Right ventricle myocardium superior (tissue), 1 donor: ENCODE results near the gene PLXNB3. TPM values are rescaled to one million over a fixed set of nuclear protein-coding genes. Genes with fewer than 3 reads are reported as not detected.
A peak's percentile ranks its signal among the peaks of the same experiment; 100 is the strongest.
"Not testable (repeated sequence)": the region's sequence is repeated elsewhere in the genome, so short reads cannot be mapped to it uniquely, and the experiment has no call there.

Source experiments
- ATAC-seq: fragments of 200-7000 bp; cut with Tn5 transposase; one replicate; pipeline ENCODE4 v1.9.1; 2020; ENCODE audit warnings: mild to moderate bottlenecking; ENCODE audit not compliant: poor library complexity
- DNase-seq: peaks from one replicate; pipeline ENCODE4 v3.0.0-alpha.2; 2020
- intact Hi-C: fragments of 100-400 bp; cut with DNase I; formaldehyde crosslinking; loops from one replicate; pipeline ENCODE4 v1.11.2; 2022
- long read RNA-seq: library from polyadenylated mRNA; unstranded; transcript quantifications from one replicate; pipeline ENCODE4 v2.0.0, GENCODE V29; 2021
- total RNA-seq: library from RNA; stranded (reverse); fragmentation: NEBNext Ultra II Directional; extraction: Animal tissue kit (Norgen Biotek cat#: 25700); gene quantifications from one replicate; pipeline ENCODE4 v1.2.1, GENCODE V29; 2021
- donor health status: DM: no; HTN: yes; CAD: no; lungs with severe emphysema.

Gene PLXNB3
- total RNA-seq, result 1.5 TPM
- long read RNA-seq, partial matches to known transcripts, result 2 of 5 reads
- long read RNA-seq, other reads (novel, unspliced or antisense), result 3 of 5 reads

GRCh38 chrX:153763989-153764755 is at the start of gene PLXNB3:
TSS of gene PLXNB3 (plus strand) at chrX:153764249. CDS start at chrX:153765536, 1,287 bp downstream.
- intact Hi-C loops, result loop anchor here (5.0 kb wide), 1 partner anchor 188 kb away; no protein-coding TSS in a partner anchor
- ATAC-seq (peak; percentile 89), DNase-seq (peak; percentile 87)

DNA sequence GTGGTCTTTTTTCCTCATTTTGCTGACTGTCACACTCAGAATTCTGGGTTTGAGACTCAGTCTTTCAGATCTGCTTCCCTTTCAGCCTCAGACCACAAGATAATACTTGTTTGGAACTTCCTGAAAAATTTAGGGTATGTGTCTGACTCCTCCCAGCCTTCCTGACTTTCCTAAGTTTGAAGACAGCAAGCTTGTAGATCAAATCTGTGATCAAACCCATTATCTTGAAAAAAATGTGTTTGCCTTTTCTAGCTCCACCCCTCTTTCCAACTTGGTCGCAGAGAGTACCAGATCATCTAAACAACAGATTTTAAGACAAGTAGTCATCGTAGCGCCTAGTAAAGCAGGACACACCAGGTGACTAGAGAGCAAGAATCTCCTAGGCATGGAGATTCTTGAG is 49.8 kb upstream of the PLXNB3 start:
- ATAC-seq, result no peak
- intact Hi-C loops, result no loop called here
- no peak for DNase-seq

- intact Hi-C loops, result no loop called here
- no peak for DNase-seq
- ATAC-seq, result no peak
Measured at GRCh38 chrX:153717445-153717844, 46.6 kb upstream of the PLXNB3 start.

DNA sequence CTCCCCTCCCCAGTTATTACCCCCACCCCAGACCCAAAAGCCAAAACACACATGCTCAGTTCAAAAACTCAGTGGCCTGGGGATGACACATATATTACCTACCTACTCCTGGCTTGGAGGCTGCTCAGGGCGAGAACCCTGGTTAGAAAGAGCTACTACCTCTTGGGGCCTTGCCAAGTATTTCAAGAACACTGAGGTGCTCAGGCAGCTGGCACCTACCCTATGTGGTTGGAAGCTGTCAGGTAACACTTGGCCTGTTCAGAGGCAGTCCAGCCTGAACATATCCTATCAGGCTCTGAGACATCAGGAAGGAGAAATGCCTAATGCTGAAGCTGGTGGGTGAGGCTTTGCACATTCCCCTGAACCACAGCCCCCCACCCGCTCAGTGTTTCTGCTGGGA is 44.8 kb upstream of the PLXNB3 start:
- DNase-seq (no peak), ATAC-seq (no peak)
- intact Hi-C loops, result no loop called here

GRCh38 chrX:153719701-153720100 is 44.3 kb upstream of the PLXNB3 start:
- intact Hi-C loops, result no loop called here
- ATAC-seq, result no peak

DNA sequence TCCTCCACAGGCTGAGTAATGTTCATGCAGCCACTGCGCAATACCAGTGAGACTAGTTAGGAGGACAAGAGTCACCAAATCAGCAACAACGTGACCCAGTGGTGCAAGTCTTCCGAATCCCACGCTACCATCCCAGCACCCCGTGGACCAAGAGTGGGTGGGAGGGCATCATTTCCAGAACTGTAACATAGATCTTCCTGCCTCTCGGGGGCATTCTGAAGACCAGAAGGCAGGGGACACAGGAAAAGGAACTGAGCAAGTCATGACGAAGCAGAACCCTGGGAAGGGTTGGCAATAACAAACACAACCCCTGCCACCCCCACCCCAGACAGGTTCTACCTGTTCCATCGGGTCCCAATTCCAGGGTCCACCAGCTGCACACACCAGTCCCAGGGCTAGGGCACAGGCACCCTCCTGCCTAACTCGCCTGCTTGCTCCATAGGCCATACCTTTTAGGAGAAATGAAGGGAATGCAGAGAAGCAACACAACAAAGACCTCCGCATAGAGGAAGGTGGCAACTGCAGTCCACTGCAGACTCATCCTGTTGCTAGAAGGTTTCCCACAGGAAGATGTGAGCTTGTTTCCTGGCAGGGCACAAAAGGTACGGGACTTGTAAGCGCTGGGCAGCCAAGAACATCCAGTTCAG is 41.2 kb upstream of the PLXNB3 start:
- no peak for DNase-seq
- intact Hi-C loops, result no loop called here
- no peak for ATAC-seq

More at GRCh38 chrX:153719701-153720100, 44.3 kb upstream of the PLXNB3 start:
- no peak for DNase-seq

GRCh38 chrX:153723351-153724251 is 40.4 kb upstream of the PLXNB3 start:
- ATAC-seq (peak; percentile 1), DNase-seq (no peak)
- intact Hi-C loops, result no loop called here

- intact Hi-C loops, result no loop called here
- DNase-seq (peak; percentile 92), ATAC-seq (peak; percentile 86)
Measured at GRCh38 chrX:153724252-153725038, 39.6 kb upstream of the PLXNB3 start, which contains the start of the genes ABCD1 and BCAP31. TSS of gene ABCD1 (plus strand) at chrX:153724856. CDS start at chrX:153725267, 411 bp downstream. TSS of gene BCAP31 (minus strand) at chrX:153724387. CDS start at chrX:153723244, 1,143 bp downstream.

GRCh38 chrX:153725039-153725831 is 38.8 kb upstream of the PLXNB3 start:
- no peak for ATAC-seq
- intact Hi-C loops, result no loop called here
- DNase-seq, result no peak

- intact Hi-C loops, result no loop called here
- DNase-seq, result no peak
- ATAC-seq, result no peak
Measured at GRCh38 chrX:153725832-153726285, 38.2 kb upstream of the PLXNB3 start.

DNA sequence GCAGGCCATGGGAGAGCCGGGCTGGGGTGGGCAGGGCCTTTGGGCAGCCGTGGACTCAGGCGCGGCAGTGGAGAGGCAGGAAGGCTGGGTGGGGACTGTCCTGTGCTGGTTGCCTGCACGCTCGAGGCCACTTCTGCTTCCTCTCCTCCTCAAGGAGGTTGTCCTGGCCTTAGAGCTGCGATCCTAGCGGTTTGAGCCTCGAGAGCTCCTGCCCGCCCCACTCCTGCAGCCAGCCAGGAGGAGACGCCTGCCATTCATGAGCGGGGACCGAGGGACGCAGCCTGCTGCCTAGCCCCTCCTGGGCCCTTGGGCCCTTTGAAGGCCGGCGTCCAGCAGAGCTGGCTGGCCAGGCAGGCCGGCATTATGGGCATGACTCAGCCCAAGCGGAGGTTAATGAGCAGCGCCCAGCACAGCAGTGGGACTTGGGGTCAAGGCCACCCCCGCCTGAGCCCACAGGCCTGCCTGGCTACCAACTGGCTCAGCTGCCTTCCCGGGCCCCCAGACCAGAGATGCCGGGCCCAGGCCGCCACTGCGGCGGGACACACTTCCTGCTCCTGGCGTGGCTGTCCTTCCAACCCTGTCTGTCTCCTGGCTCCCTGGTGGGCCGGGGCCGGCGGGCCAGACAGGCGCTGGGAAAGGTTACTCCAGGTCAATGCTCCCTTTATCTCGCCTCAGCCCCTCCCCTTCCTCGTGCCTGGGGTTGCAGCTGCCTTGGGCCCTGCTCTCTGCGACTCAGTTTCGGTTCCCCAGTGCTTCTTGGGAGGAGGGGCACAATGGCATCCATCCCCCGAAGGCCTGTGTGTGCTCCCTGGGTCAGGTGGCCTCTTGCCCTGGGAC is 37.5 kb upstream of the PLXNB3 start:
- intact Hi-C loops, result no loop called here
- ATAC-seq (peak; percentile 26), DNase-seq (peak; percentile 79)

DNA sequence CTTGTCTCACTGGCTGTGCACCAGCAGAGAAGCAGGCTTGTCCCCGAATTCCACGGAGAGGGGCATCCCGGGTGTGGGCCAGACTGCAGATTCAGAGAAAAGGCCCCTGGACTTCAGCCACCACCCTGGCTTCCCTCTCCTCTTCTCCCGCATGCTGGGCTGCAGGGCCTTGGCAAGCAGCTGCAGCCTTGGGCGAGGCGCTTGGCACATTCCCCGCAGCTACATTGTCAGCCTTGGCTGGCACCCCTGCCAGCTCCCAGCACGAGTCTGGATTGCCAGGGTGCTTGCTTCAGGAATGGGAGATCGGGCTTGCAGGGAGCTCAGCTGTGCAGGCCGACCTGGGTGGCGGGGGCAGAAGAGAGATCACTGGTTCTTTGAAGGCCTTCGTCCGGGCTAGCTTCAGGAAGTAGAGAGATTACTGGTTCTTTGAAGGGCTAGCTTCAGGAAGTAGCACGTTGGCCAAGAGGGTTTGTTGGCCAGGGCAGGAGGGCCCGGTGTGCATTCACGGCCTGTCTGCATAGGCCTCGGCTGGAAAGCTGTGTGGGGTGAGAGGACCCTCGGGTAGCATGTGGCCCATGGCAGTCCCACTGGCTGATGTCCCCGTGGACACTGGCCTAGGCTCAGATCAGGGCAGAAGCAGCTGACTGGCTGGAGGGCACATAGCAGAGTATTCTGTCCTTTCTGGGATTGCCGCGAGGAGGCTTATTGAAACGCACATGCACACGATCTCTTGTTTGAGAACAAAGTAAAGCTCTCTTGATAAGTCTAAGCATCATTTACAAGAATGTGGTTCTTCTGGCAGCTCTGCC is 36.7 kb upstream of the PLXNB3 start:
- DNase-seq, result peak; percentile 75
- peak; percentile 44 for ATAC-seq
- intact Hi-C loops, result no loop called here

GRCh38 chrX:153728095-153728494 is 36.0 kb upstream of the PLXNB3 start:
- intact Hi-C loops, result no loop called here
- DNase-seq, result no peak
- ATAC-seq, result no peak

DNA sequence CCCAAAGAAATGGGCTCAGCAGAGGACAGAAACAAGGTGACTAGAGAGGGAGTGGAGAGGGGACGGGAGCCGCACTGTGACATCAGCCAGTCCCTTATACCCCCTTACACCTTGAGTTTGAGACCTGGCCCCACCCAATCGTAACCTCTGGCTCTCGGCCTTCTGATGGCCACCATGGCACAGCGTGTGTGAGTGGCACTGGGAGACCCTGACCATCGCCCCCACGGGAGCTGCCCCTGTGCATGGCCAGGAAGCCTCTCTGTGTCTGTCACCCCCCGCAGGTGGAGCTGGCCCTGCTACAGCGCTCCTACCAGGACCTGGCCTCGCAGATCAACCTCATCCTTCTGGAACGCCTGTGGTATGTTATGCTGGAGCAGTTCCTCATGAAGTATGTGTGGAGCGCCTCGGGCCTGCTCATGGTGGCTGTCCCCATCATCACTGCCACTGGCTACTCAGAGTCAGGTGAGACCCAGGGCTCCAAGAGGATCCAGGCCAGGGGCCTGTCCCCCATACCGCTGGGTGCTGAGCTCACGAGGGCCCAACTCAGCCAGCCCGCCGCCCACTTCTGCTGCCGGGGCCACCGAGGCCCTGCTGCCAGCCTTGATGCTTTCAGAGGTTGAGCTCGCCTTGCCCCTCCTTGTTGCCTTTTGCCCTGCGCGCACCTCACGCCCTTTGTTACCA is 35.0 kb upstream of the PLXNB3 start:
- ATAC-seq (no peak), DNase-seq (no peak)
- intact Hi-C loops, result no loop called here

DNA sequence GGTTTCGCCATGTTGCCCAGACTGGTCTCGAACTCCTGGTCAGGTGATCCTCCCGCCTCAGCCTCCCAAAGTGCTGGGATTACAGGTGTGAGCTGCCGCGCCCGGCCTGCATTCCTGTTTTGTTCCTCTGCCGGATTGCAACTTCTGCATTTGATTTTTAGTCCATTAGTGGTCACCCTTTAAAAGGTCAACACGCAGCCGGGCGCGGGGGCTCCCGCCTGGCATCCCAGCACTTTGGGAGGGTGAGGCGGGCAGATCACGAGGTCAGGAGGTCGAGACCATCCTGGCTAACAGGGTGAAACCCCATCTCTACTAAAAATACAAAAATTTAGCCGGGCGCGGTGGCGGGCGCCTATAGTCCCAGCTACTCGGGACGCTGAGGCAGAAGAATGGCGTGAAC is 33.9 kb upstream of the PLXNB3 start:
- ATAC-seq, DNase-seq, intact Hi-C loops: not testable (repeated sequence)
